HG03039 (cell line): ENCODE results near the gene STAU1.

Experiments used
- ATAC-seq: cut with Tn5 transposase; IDR thresholded peaks from one replicate; pipeline ENCODE4 v1.9.1; 2021; ENCODE audit warnings: mild to moderate bottlenecking, moderate library complexity; ENCODE audit not compliant: unreplicated experiment

Gene STAU1

DNA sequence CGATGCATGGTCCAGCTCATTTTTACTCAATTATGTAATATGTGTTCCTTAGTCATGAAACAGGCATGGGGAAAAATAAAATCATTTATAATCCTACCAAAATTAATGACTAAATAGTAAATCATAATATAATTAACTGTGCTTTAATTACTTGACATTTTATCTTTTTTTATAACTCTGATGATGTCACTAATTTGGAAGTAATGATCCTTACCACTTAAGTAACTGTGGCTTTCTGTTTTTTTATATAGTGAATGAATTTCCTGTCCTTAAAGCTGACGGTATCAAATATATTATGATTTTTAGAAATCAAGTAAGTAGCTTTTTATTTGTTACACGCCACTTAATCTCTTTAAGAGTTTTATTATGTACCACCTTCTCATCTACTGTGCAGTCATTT is 109.8 kb downstream of the STAU1 start:
- no peak for ATAC-seq

DNA sequence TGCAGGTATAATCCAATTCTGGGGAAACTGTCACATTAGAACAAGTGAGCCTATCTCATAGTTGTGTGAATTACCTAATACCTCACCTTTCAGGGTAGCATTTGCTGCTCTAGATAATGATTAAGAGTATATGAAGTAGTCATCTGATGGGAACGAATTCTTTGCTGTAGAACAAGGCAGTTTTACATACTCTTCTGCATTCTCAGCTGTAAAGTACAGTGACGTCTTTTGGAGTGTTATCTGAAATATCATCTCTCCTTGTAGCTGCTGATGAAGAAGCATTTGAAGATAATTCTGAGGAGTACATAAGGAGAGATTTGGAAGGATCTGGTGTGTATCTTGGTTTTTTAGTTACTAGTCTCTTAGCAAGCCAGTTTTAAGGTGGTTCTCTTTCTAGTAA is 113.6 kb downstream of the STAU1 start:
- no peak for ATAC-seq
